IMR-90 (cell line): ENCODE measurements around the gene RALGPS1. TPM values are rescaled to one million over a fixed set of nuclear protein-coding genes. Genes with fewer than 3 reads are reported as not detected.

Experiments used
- ATAC-seq: fragments of 200-7000 bp; cut with Tn5 transposase; 2 replicates; pipeline ENCODE4 v1.9.1; 2020; ENCODE audit warnings: low read depth, mild to moderate bottlenecking, moderate library complexity
- BruUV-seq: library from RNA; stranded (reverse); fragments of 400-500 nt; replicated peaks from 2 replicates; lab custom pipeline; 2021; lab: Mats Ljungman, UMichigan
- CTCF ChIA-PET: fragments of 300-600 bp; formaldehyde crosslinking; extraction: SDS; loops from one replicate; lab custom pipeline; 2021; ENCODE audit warnings: antibody characterized with exemption; lab: Yijun Ruan, JAX
- POLR2A ChIA-PET: fragments of 300-600 bp; sonication (Branson Sonifier 250); formaldehyde crosslinking; loops from one replicate; lab custom pipeline; 2022; ENCODE audit warnings: antibody characterized with exemption; ENCODE audit not compliant: unreplicated experiment; lab: Charles Lee
- DNase-seq: peaks from one replicate; pipeline ENCODE4 v3.0.0; 2013
- H2AFZ ChIP-seq: replicated peaks from 2 replicates; pipeline ENCODE3; 2013; ENCODE audit warnings: low read length, mild to moderate bottlenecking; ENCODE audit not compliant: poor library complexity
- H2AK5ac ChIP-seq: 2 replicates; pipeline ENCODE4 v1.6.1; 2013; ENCODE audit warnings: low read depth, low read length, inconsistent platforms
- H2AK9ac ChIP-seq: replicated peaks from 2 replicates; pipeline ENCODE3; 2013; ENCODE audit warnings: mild to moderate bottlenecking, low read depth, low read length, moderate library complexity; ENCODE audit not compliant: poor library complexity
- H2BK120ac ChIP-seq: 2 replicates; pipeline ENCODE4 v1.6.1; 2013; ENCODE audit warnings: low read depth, low read length, inconsistent platforms
- H2BK15ac ChIP-seq: 3 replicates; pipeline ENCODE4 v1.6.1; 2013; ENCODE audit warnings: low read depth, low read length, inconsistent platforms
- H2BK20ac ChIP-seq: 2 replicates; pipeline ENCODE4 v1.6.1; 2013; ENCODE audit warnings: low read depth, mild to moderate bottlenecking, inconsistent platforms, low read length, moderate library complexity
- H2BK5ac ChIP-seq: 2 replicates; pipeline ENCODE4 v1.6.1; 2013; ENCODE audit warnings: mild to moderate bottlenecking, low read depth, low read length, inconsistent platforms; ENCODE audit not compliant: poor library complexity, severe bottlenecking
- H3K14ac ChIP-seq: replicated peaks from 2 replicates; pipeline ENCODE4 v1.6.1; 2013; ENCODE audit warnings: low read depth, low read length, inconsistent platforms
- H3K18ac ChIP-seq: 2 replicates; pipeline ENCODE4 v1.6.1; 2013; ENCODE audit warnings: low read depth, low read length, control low read depth
- H3K23ac ChIP-seq: 2 replicates; pipeline ENCODE4 v1.6.1; 2013; ENCODE audit warnings: low read depth, low read length, inconsistent platforms
- H3K27ac ChIP-seq: 2 replicates; pipeline ENCODE4 v1.5.1; 2013; ENCODE audit warnings: mild to moderate bottlenecking, control low read depth, low read length; ENCODE audit not compliant: insufficient read depth
- H3K27me3 ChIP-seq: 2 replicates; pipeline ENCODE4 v1.6.1; 2013; ENCODE audit warnings: low read length; ENCODE audit not compliant: control insufficient read depth, insufficient read depth
- H3K36me3 ChIP-seq: 2 replicates; pipeline ENCODE4 v1.6.1; 2013; ENCODE audit warnings: low read length, mixed read lengths; ENCODE audit not compliant: control insufficient read depth, insufficient read depth
- H3K4ac ChIP-seq: 2 replicates; pipeline ENCODE4 v1.6.1; 2013; ENCODE audit warnings: low read depth, low read length, inconsistent platforms
- H3K4me1 ChIP-seq: 2 replicates; pipeline ENCODE4 v1.6.1; 2013; ENCODE audit warnings: low read length, mixed read lengths; ENCODE audit not compliant: control insufficient read depth, insufficient read depth
- H3K4me2 ChIP-seq: 2 replicates; pipeline ENCODE4 v1.6.1; 2013; ENCODE audit warnings: low read depth, mild to moderate bottlenecking, control low read depth, low read length, moderate library complexity
- H3K4me3 ChIP-seq: 2 replicates; pipeline ENCODE4 v1.5.1; 2013; ENCODE audit warnings: low read depth, mild to moderate bottlenecking, control low read depth, low read length, moderate library complexity; ENCODE audit not compliant: insufficient read depth
- H3K56ac ChIP-seq: 2 replicates; pipeline ENCODE4 v1.6.1; 2013; ENCODE audit warnings: low read length, inconsistent platforms; ENCODE audit not compliant: insufficient read depth; ENCODE audit errors: extremely low read depth
- H3K79me1 ChIP-seq, 2 experiments: 2 replicates each; pipeline ENCODE4 v1.6.1; 2013; ENCODE audit warnings: low read length in 2 of 2, inconsistent platforms in 1 of 2, low read depth in 1 of 2
- H3K9ac ChIP-seq: 2 replicates; pipeline ENCODE4 v1.6.1; 2013; ENCODE audit warnings: low read depth, low read length, control low read depth
- H3K9me1 ChIP-seq: 2 replicates; pipeline ENCODE4 v1.6.1; 2013; ENCODE audit warnings: low read length, inconsistent platforms; ENCODE audit not compliant: insufficient read depth
- H3K9me3 ChIP-seq: 2 replicates; pipeline ENCODE4 v1.6.1; 2013; ENCODE audit warnings: low read length; ENCODE audit not compliant: control insufficient read depth, insufficient read depth
- H4K20me1 ChIP-seq: 2 replicates; pipeline ENCODE4 v1.6.1; 2013; ENCODE audit warnings: low read length, inconsistent platforms; ENCODE audit not compliant: insufficient read depth
- H4K5ac ChIP-seq: 2 replicates; pipeline ENCODE4 v1.6.1; 2013; ENCODE audit warnings: mild to moderate bottlenecking, low read depth, low read length, control low read depth
- H4K8ac ChIP-seq, 2 experiments: 2 replicates each; pipeline ENCODE4 v1.6.1; 2013; ENCODE audit warnings: low read depth in 2 of 2, low read length in 2 of 2, control low read depth in 1 of 2, inconsistent platforms in 1 of 2
- H4K91ac ChIP-seq: 2 replicates; pipeline ENCODE4 v1.6.1; 2013; ENCODE audit warnings: low read depth, low read length, inconsistent platforms; ENCODE audit not compliant: insufficient read depth
- BHLHE40 ChIP-seq: fragments of 150-350 bp; IDR thresholded peaks from 2 replicates; pipeline ENCODE4 v1.6.1; 2016; ENCODE audit warnings: mild to moderate bottlenecking, low read depth, low read length
- CEBPB ChIP-seq: IDR thresholded peaks from 2 replicates; pipeline ENCODE4 v1.6.1; 2012; ENCODE audit warnings: low read depth, low read length, improper control_type of control experiment
- CHD1 ChIP-seq: IDR thresholded peaks from 2 replicates; pipeline ENCODE4 v1.6.1; 2012; ENCODE audit warnings: low read depth, low read length, improper control_type of control experiment
- ELK1 ChIP-seq: fragments of 150-350 bp; IDR thresholded peaks from 2 replicates; pipeline ENCODE4 v1.6.1; 2016; ENCODE audit warnings: low read depth, mild to moderate bottlenecking, low read length, moderate library complexity, borderline replicate concordance
- FOS ChIP-seq: fragments of 150-350 bp; IDR thresholded peaks from 2 replicates; pipeline ENCODE4 v1.6.1; 2016; ENCODE audit warnings: low read depth, low read length
- MAFK ChIP-seq: IDR thresholded peaks from 2 replicates; pipeline ENCODE4 v1.6.1; 2012; ENCODE audit warnings: low read depth, low read length, improper control_type of control experiment
- MAZ ChIP-seq: IDR thresholded peaks from 2 replicates; pipeline ENCODE4 v1.6.1; 2012; ENCODE audit warnings: low read depth, mild to moderate bottlenecking, low read length, improper control_type of control experiment, moderate library complexity, borderline replicate concordance
- MXI1 ChIP-seq: IDR thresholded peaks from 2 replicates; pipeline ENCODE4 v1.6.1; 2012; ENCODE audit warnings: low read depth, mild to moderate bottlenecking, low read length, moderate library complexity, borderline replicate concordance
- NFE2L2 ChIP-seq: fragments of 150-350 bp; IDR thresholded peaks from 2 replicates; pipeline ENCODE4 v1.6.1; 2016; ENCODE audit warnings: low read depth, mild to moderate bottlenecking, low read length
- POLR2A ChIP-seq: IDR thresholded peaks from 2 replicates; pipeline ENCODE4 v1.6.1; 2012; ENCODE audit warnings: mild to moderate bottlenecking, low read depth, low read length
- RAD21 ChIP-seq: IDR thresholded peaks from 2 replicates; pipeline ENCODE4 v1.6.1; 2012; ENCODE audit warnings: low read length, improper control_type of control experiment
- RCOR1 ChIP-seq: IDR thresholded peaks from 2 replicates; pipeline ENCODE4 v1.6.1; 2012; ENCODE audit warnings: mild to moderate bottlenecking, low read length, improper control_type of control experiment; ENCODE audit not compliant: insufficient replicate concordance
- RFX5 ChIP-seq: IDR thresholded peaks from 2 replicates; pipeline ENCODE4 v1.8.0; 2012; ENCODE audit warnings: low read depth, mild to moderate bottlenecking, low read length, moderate library complexity
- SMC3 ChIP-seq: fragments of 150-350 bp; IDR thresholded peaks from 2 replicates; pipeline ENCODE4 v1.6.1; 2016; ENCODE audit warnings: low read depth, mild to moderate bottlenecking, antibody characterized with exemption, low read length, moderate library complexity
- USF2 ChIP-seq: fragments of 150-350 bp; IDR thresholded peaks from 2 replicates; pipeline ENCODE4 v1.6.1; 2017; ENCODE audit warnings: mild to moderate bottlenecking, antibody characterized with exemption, low read length, low read depth
- WGBS, 2 experiments: methylation state at CpG; one replicate each; pipeline versions ENCODE4 v1.1.5 to v1.1.7; 2013; ENCODE audit warnings: missing lambda C conversion rate in 2 of 2; ENCODE audit not compliant: insufficient read length in 1 of 2; ENCODE audit errors: extremely low coverage in 2 of 2; 5-methylcytosine and 5-hydroxymethylcytosine counted together
- dilution Hi-C: fragments of 300-500 bp; cut with HindIII; formaldehyde crosslinking; loops from one replicate; pipeline ENCODE4 v1.14.3; 2018; ENCODE audit warnings: low sequenced_read_pairs; ENCODE audit not compliant: unreplicated experiment
- in situ Hi-C: fragments of 300-500 bp; cut with MboI; formaldehyde crosslinking; loops from 3 replicates; pipeline ENCODE4 v1.14.3; 2019; ENCODE audit warnings: low sequenced_read_pairs, inconsistent platforms, mixed read lengths
- intact Hi-C: fragments of 100-400 bp; cut with micrococcal nuclease; formaldehyde crosslinking; loops from 2 replicates; pipeline ENCODE4 v1.10.0; 2022
- polyA plus RNA-seq, 3 experiments: library from polyadenylated mRNA; depleted of rRNA; stranded (reverse); fragments of >200 nt; gene quantifications; 2 replicates each; pipeline ENCODE4 v1.2.3, GENCODE V29; 2012; ENCODE audit warnings: low replicate concordance in 1 of 3
- total RNA-seq: library from RNA; depleted of rRNA; stranded (reverse); fragments of >200 nt; gene quantifications from 2 replicates; pipeline ENCODE4 v1.2.3, GENCODE V29; 2012
- TF ChIP-seq, protein P1 (sequence below): conservative IDR thresholded peaks from 2 replicates; pipeline ENCODE4 v1.5.1; 2012; ENCODE audit warnings: mild to moderate bottlenecking, low read depth, low read length, improper control_type of control experiment

RALGPS1 gene
- total and polyA plus RNA-seq, 2 of the 4 experiments (the other 2 are of a cell fraction) = 0.90 to 2.8 TPM

- TF ChIP-seq BHLHE40 = no peak
- TF ChIP-seq RFX5 = no peak
- TF ChIP-seq RAD21 = no peak
- no peak for TF ChIP-seq RCOR1
- no peak for TF ChIP-seq CEBPB
- TF ChIP-seq SMC3 = no peak
- TF ChIP-seq USF2 = no peak
- no peak for TF ChIP-seq MXI1
- TF ChIP-seq MAFK = no peak
- TF ChIP-seq FOS = no peak
- TF ChIP-seq CHD1 = no peak
- no peak for TF ChIP-seq POLR2A
- no peak for TF ChIP-seq ELK1
- no peak for TF ChIP-seq NFE2L2
- no peak for TF ChIP-seq MAZ
- TF ChIP-seq, protein P1, sequence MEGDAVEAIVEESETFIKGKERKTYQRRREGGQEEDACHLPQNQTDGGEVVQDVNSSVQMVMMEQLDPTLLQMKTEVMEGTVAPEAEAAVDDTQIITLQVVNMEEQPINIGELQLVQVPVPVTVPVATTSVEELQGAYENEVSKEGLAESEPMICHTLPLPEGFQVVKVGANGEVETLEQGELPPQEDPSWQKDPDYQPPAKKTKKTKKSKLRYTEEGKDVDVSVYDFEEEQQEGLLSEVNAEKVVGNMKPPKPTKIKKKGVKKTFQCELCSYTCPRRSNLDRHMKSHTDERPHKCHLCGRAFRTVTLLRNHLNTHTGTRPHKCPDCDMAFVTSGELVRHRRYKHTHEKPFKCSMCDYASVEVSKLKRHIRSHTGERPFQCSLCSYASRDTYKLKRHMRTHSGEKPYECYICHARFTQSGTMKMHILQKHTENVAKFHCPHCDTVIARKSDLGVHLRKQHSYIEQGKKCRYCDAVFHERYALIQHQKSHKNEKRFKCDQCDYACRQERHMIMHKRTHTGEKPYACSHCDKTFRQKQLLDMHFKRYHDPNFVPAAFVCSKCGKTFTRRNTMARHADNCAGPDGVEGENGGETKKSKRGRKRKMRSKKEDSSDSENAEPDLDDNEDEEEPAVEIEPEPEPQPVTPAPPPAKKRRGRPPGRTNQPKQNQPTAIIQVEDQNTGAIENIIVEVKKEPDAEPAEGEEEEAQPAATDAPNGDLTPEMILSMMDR = no peak
- in situ Hi-C loops = no loop called here
- H3K9me1 ChIP-seq = peaks cover 2% of the 10 kb centered on the region; the same call in 1 of the 2 replicates
- H2BK5ac ChIP-seq = no peak overlapping the region
- H3K4ac ChIP-seq = no peak overlapping the region
- dilution Hi-C loops = no loop called here
- no peak overlapping the region for H2BK15ac ChIP-seq
- H4K5ac ChIP-seq = no peak overlapping the region
- no peak overlapping the region for H3K27ac ChIP-seq
- H3K36me3 ChIP-seq = no peaks in the 10 kb centered on the region
- DNase-seq (no peak), ATAC-seq (no peak)
- H2BK20ac ChIP-seq = no peak overlapping the region
- whole genome bisulfite sequencing, 2 experiments = no CpG with 5 or more reads among the region's 4 CpGs
- intact Hi-C loops = loop anchor here (10.0 kb wide), 1 partner anchor 202 kb away; the partner anchor contains the start of gene ZNF79
- no peaks in the 10 kb centered on the region for H3K79me1 ChIP-seq
- no peak overlapping the region for H3K9ac ChIP-seq
- BruUV-seq = no TSS peak
- ChIA-PET POLR2A (no interaction called here), CTCF (no interaction called here)
- no peak overlapping the region for H3K4me3 ChIP-seq
- no peaks in the 10 kb centered on the region; the same call in 1 of the 2 replicates for H4K20me1 ChIP-seq
- no peak overlapping the region for H2AK5ac ChIP-seq
- H3K27me3 ChIP-seq = peaks cover 29% of the 10 kb centered on the region
- no peak overlapping the region for H3K56ac ChIP-seq
- no peak overlapping the region for H3K18ac ChIP-seq
- no peak overlapping the region for H2BK120ac ChIP-seq
- H3K4me1 ChIP-seq = no peaks in the 10 kb centered on the region
- H2AK9ac ChIP-seq = no peak overlapping the region
- H3K4me2 ChIP-seq = no peak overlapping the region
- H3K14ac ChIP-seq = no peak overlapping the region
- H4K8ac ChIP-seq = no peak overlapping the region
- H3K9me3 ChIP-seq = no peaks in the 10 kb centered on the region
- H3K23ac ChIP-seq = no peak overlapping the region
- no peak overlapping the region for H4K91ac ChIP-seq
- H2AFZ ChIP-seq = no peak overlapping the region
Observed at GRCh38 chr9:127223266-127223665, 308.7 kb downstream of the RALGPS1 start.
